ENCODE data around the gene AHRR.

The AHRR gene

GRCh38 chr5:431001-431710 lies 109.6 kb downstream of the AHRR start:
- peak; percentile 82 for DNase-seq

DNA sequence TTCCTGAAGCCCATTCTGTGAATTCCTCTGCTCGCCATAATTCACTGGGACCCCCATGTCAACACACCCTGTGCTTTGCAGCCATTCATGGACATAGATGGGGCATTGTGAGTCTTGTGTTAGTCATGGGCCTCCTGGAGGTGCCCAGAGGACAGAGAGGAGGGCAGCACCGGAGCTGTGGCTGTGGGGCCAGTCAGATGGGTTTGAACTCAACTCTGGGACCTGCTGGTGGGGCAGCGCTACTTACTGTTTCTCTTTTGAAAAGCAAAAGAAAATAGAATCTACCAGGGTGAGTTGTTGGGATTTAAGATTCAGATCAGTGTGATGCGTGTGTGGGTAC lies 110.2 kb downstream of the AHRR start:
- no peak for DNase-seq

- no peak for DNase-seq
Measured at GRCh38 chr5:432201-432927, 110.8 kb downstream of the AHRR start.

DNA sequence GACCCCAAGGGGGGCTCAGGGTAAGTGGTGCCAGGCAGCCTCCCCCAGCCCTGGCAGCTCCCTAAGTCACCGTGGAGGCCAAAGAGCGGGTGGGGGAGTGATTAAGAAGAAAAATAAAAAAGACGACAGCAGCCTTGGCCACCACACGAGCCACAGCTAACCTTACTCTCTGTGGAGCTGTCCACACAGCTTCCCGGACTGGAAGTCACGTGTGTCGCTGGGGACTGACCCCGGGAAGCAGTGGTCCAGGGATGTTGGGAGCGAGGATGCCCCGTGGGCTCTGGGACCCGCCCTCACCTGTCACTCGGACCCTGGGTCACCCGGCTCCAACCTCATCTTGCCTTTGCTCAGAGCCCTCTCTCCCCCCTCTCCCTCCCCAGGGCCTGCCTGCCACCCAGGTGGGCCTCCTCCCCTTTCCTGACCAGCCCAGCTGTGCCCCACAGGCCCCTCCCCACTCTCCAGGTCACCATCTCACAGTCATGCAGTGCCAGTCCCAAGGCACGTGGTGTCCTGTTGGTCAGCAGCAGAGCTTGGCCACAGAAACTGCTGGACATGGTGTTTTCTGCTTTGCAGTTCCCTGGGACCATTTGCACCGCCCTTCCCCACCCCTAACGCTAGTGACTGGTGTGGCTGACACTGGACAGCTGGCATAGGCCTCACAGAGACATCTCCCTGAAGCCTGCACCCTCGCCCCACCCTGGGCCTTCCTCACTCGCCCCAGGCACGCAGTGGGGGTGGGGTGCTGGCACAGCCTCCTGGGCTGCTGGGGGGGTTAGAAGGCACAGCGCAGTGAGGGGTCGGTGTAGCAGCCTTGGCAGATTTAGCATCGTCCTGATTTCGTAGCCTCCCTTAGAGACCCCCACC lies 111.6 kb downstream of the AHRR start:
- no peak for DNase-seq

DNA sequence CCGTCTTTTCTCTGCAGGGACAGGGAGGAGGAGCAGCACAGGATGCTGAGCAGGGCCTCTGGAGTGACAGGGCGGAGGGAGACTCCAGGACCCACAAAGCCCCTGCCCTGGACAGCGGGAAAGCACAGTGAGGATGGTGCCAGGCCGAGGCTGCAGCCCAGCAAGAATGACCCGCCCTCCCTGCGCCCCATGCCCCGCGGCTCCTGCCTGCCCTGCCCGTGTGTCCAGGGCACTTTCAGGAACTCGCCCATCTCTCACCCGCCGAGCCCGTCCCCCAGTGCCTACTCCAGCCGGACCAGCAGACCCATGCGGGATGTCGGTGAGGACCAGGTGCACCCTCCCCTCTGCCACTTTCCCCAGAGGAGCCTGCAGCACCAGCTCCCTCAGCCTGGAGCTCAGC lies 112.3 kb downstream of the AHRR start:
- no peak for DNase-seq

DNA sequence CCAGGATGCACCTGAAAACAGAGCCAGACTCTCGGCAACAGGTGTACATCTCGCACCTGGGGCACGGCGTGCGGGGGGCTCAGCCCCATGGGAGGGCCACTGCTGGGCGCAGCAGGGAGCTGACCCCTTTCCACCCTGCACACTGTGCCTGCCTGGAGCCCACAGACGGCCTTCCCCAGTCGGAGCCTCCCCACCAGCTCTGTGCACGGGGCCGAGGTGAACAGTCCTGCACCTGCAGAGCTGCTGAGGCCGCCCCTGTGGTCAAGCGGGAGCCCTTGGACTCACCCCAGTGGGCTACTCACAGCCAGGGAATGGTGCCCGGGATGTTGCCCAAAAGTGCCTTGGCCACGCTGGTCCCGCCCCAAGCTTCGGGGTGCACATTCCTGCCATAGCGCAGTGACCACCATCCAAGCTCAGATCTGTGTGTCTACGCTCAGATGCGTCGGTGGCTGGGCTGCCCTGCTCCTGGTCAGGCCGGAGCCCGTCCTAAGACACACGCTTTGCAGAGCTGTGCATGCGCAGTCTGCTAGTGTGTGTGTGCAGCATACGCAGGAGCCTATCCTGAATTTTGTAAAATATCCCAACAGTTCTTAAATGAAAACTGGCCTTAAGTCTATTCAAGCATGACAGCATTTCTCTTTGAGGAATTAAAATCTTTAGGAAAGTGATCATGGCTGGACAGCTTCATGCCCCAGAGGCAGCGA lies 113.1 kb downstream of the AHRR start:
- no peak for DNase-seq

DNA sequence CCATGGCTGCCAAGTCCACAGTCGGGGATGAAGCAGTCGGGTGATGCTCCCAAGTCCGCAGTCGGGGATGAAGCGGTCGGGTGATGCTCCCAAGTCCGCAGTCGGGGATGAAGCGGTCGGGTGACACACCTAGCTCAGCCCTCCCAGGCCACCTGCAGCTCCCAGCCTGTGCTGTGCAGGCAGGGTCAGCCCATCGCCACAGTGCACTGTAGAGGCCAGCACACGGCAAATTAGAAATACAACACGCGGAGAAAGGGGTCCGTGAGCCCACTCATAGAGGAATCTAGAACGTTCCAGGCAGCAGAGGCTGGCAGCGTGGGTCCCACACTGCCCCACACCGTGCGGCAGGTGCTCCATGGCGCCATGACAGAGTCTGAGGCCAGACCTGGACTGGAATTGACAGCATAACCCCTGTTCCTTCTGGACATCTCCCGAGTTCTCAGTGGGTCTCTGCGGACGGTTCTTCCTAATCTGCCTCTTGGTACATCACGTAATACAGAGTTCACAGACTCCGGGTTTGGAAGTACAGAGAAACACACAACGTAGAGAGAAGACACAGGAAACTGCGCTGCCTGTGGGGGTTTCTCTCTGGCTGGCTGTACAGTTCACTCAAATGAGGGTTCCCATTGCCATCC lies 113.8 kb downstream of the AHRR start:
- no peak for DNase-seq

- DNase-seq, result no peak
Measured at GRCh38 chr5:435961-436640, 114.6 kb downstream of the AHRR start.

DNA sequence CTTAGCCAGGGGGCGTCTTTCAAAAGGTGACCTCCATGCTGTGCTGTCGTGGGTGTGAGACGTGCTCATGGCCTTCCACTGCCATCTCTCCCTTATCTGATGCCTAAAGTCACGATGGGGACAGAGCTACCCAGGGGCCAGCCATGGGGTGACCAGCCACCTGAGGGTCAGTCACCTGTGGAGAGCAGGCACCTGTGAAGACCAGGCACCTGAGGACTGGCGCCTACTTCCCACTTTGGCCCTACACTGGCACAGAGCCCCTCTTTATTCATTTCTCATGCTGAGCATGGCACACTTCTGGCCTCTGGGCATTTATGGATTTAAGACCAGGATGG lies 115.1 kb downstream of the AHRR start:
- DNase-seq, result no peak

DNA sequence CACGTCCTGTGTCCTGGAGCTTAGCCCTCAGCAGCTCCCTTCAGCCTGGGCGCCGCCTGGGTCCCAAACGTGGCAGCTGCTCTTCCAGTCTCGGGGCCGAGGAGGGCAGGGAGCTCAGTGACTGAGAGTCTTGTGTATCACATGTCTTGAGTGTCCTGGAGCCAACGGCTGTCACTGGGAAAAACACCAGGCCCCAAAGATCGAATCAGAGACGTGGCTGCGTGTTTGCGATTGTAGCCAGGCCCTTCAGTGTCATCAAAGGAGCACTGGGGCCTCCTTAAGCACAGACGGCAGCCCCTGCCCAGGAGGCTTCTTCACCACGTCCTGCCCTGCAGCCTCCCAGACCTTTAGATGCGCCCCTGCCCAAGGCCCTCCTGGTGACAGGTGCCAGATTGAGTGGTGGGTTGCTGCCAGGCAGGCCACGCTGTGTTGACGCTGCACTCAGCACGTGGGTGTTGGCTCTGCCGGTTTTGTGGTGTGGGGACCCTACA lies 115.8 kb downstream of the AHRR start:
- no peak for DNase-seq

- no peak for DNase-seq
Measured at GRCh38 chr5:438481-438981, 117.0 kb downstream of the AHRR start.

DNA sequence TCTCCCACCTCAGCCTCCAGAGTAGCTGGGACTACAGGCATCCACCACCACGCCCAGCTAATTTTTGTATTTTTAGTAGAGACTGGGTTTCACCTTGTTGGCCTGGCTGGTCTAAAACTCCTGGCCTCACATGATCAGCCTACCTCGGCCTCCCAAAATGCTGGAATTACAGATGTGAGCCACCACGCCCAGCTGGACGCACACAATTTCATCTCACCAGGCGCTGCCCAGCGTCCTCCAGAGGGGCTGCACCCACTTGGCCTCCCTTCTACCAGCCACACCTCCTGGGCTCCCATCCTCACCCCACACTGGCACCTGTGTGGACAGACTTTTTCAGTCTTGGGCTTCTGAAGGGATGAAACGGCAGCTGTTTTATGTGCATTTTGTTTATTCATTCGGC lies 117.7 kb downstream of the AHRR start:
- no peak for DNase-seq

- DNase-seq, result no peak
Measured at GRCh38 chr5:439636-440035, 118.1 kb downstream of the AHRR start.

- DNase-seq, result no peak
Measured at GRCh38 chr5:440401-441201, 119.1 kb downstream of the AHRR start.

DNA sequence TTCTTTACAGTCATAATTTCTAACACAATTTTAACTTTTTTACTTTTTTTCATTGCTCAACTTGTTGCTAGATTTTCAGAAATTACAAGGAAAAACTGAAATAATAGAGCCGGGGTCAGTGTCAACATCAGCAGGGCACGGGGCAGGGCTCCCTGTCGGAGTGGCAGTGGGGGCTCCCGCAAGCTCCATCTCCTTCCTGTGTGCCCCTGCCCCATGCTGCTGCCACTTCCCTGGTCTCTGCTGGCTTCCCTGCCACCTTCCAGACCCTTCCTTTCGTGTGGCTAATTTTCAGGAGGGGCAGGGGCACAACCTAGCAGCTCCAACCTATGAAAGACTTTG lies 120.5 kb downstream of the AHRR start:
- DNase-seq, result no peak

- DNase-seq, result peak; percentile 86
Measured at GRCh38 chr5:442335-443238, 121.1 kb downstream of the AHRR start, which contains the start of gene EXOC3. EXOC3 (plus strand) TSS chr5:443176; CDS start chr5:446206, 3,030 bp downstream.

- DNase-seq, result peak; percentile 16
Measured at GRCh38 chr5:443239-444151, 122.0 kb downstream of the AHRR start.

DNA sequence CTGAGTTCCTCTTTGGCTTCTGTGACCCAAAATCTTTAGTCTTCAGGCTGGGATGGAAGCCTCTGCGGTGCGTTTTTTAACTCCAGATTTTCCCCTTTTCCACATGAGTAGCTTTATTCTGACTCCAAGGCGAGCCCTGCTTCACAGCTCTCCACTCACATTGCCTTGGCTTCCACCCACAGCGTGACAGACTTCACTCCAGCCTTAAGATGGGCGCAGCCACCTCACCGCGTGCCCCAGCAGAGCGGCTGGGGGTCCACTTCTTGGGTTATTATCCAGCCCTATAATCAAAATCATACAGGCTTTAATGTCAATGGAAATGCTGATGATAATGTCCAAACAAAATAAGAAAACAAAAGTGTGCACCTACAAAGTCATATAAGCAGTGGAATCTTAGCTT lies 122.7 kb downstream of the AHRR start:
- DNase-seq, result no peak

GRCh38 chr5:445591-445990 lies 124.1 kb downstream of the AHRR start:
- no peak for DNase-seq

All from eye (tissue), 1 donor.